AG09309 (cell line): ENCODE results near the gene NLGN1.

Experiments used
- DNase-seq: peaks from one replicate; pipeline ENCODE4 v3.0.0-alpha.2; 2010; ENCODE audit warnings: low read depth
- H3K4me3 ChIP-seq: 2 replicates; pipeline ENCODE4 v1.5.1; 2011; ENCODE audit warnings: mild to moderate bottlenecking, low read depth, low read length, moderate library complexity; ENCODE audit not compliant: control insufficient read depth
- CTCF ChIP-seq: IDR thresholded peaks from 2 replicates; pipeline ENCODE4 v1.5.1; 2011; ENCODE audit warnings: mild to moderate bottlenecking, low read depth, low read length, inconsistent platforms; ENCODE audit not compliant: insufficient read depth, control insufficient read depth; ENCODE audit errors: missing control alignments

The NLGN1 gene

DNA sequence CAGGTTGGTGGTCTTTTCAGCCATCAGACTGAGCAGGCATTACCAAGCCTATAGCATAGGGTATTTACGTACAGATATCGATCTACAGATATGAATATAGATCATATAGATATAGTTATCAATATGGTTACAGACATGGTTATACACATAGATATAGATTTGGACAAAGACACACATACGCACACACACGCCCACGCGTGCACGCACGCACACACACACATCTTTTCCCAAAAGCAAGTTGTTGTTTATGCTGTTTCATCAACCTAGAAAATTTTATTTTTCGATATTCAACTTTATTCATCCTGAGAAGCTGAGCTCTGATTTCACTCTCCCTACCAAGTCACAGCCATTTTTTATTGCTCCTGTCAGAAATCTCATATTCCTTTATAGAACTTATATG, 309.1 kb downstream of the NLGN1 start:
- no peak for TF ChIP-seq CTCF

DNA sequence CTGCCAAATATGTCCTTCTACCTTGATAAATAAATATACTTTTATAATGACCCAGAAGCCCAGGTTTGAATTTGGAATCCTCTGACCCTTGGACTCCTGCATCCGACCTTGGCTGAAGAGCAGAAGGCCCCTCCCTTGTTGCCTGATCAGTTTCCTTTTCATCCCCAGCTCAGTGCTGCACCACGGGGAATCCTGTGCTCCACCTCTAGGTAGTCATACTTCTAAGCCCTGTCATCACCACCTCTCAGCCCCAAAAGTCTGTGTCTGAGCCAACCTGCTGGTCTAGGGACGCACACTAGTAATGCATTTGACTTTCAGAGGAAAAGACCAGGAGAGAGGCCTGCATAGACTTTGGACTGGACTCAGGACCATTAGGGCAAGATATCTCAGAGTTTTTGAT, 310.6 kb downstream of the NLGN1 start:
- no peak overlapping the region for H3K4me3 ChIP-seq
- TF ChIP-seq CTCF: no peak
- DNase-seq: no peak

More for the DNA sequence above, 309.1 kb downstream of the NLGN1 start:
- no peak overlapping the region for H3K4me3 ChIP-seq
- no peak for DNase-seq

DNA sequence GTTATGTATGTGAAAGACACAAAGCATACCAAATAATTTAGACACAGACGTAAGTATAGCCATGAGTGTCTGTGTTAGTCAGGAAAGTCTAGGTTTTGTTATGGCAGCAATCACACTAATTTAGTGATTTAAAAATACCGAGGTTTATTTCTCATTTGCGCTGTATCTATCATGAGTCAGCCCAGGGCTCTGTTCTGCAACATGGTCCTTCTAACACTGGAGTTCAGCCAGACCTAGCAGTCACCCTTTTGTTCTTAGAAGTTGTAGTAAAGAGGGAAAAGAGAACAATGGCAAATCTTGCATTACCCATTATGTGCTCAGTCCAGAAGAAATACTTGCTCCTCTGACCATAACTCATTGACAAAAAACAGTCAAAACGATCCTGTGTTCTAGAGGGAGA, 311.5 kb downstream of the NLGN1 start:
- TF ChIP-seq CTCF: no peak
- H3K4me3 ChIP-seq: no peak overlapping the region
- no peak for DNase-seq

GRCh38 chr3:173711619-173712018, 314.1 kb downstream of the NLGN1 start:
- no peak for TF ChIP-seq CTCF
- H3K4me3 ChIP-seq: no peak overlapping the region
- no peak for DNase-seq

DNA sequence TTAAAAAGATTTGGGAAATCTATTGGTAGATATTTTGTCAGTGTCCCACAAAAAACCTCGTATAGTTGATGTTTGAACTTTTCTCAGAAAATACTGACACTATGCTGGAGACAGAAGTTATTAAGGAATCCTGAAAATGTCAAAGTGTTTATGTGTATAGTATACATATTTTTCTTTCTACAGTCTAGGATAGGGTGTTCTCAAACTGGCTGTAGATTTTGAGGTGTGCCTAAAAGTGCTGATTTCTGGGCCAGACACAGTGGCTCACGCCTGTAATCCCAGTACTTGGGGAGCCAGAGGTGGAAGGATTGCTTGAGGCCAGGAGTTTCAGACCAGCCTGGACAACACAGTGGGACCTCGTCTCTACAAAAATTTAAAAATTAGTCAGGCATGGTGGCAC, 322.0 kb downstream of the NLGN1 start:
- no peak overlapping the region for H3K4me3 ChIP-seq
- DNase-seq: no peak
- TF ChIP-seq CTCF: no peak

GRCh38 chr3:173725507-173725906, 328.0 kb downstream of the NLGN1 start:
- H3K4me3 ChIP-seq: no peak overlapping the region
- no peak for DNase-seq
- no peak for TF ChIP-seq CTCF

DNA sequence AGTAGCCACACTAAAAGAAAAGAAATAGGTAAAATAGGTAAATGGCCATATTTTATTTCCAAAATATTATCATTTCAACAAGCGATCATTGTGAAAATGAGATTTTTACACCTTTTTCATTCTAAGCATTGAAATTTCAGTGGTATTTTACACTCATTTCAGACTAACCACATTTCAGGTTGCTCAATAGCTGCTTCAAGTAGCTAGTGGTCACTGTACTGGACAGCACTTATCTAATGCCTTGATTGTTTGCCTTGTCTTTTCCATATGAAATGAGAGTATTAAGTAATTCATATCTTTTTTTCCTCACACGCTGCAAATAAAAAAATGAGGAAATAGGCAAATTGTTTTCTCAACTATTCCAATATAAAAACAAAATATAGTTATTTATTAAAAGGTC, 332.8 kb downstream of the NLGN1 start:
- no peak for TF ChIP-seq CTCF
- no peak for DNase-seq
- no peak overlapping the region for H3K4me3 ChIP-seq
